Measurements from ENCODE around the gene ZER1.

The ZER1 gene

GRCh38 chr9:128771094-128771721 lies 519 bp downstream of the ZER1 start:
- Histone ChIP-seq H3K23ac (ENCODE audit: low read length in 2 of 2) (peak overlapping the region in 1 of 2 experiments; percentile 83), H3K36me3 (ENCODE audit: control insufficient read depth in 1 of 2, insufficient read depth in 2 of 2, low read depth in 1 of 2, low read length in 2 of 2) (peaks cover 11 to 12% of the 10 kb centered on the region in 2 experiments), H4K91ac (ENCODE audit: low read length) (peak overlapping the region; percentile 23), H4K8ac (ENCODE audit: low read length) (peak overlapping the region; percentile 30), H2AK5ac (ENCODE audit: low read length, severe bottlenecking) (peak overlapping the region; percentile 49), H3K18ac (ENCODE audit: low read depth in 1 of 2, low read length in 2 of 2) (peak overlapping the region; percentile 2 to 85), H3K9me3 (ENCODE audit: control insufficient read depth, low read length) (peaks cover 7% of the 10 kb centered on the region), H3K79me1 (replicated peaks; ENCODE audit: low read length, poor library complexity, severe bottlenecking) (peaks cover 25% of the 10 kb centered on the region), H2BK5ac (ENCODE audit: low read depth, low read length, poor library complexity, severe bottlenecking) (peak overlapping the region; percentile 77), H3K9ac (ENCODE audit: low read length) (peak overlapping the region; percentile 99), H3K27me3 (ENCODE audit: control insufficient read depth in 1 of 2, insufficient read depth in 1 of 2, low read length in 2 of 2) (no peaks in the 10 kb centered on the region), H2BK15ac (ENCODE audit: low read depth, poor library complexity, severe bottlenecking) (no peak overlapping the region), H3K4me1 (ENCODE audit: control insufficient read depth, insufficient read depth, low read depth, low read length) (peaks cover 14% of the 10 kb centered on the region), H3K4me2 (ENCODE audit: low read length, poor library complexity, severe bottlenecking) (peak overlapping the region; percentile 90), H3K27ac (ENCODE audit: low read length, poor library complexity, severe bottlenecking) (peak overlapping the region; percentile 74), H3K4ac (ENCODE audit: low read depth in 1 of 2, low read length in 2 of 2) (peak overlapping the region in 1 of 2 experiments; percentile 81), H2BK120ac (ENCODE audit: low read depth, low read length) (peak overlapping the region; percentile 37), H3K4me3 (ENCODE audit: insufficient read depth in 1 of 2, low read depth in 1 of 2, low read length in 2 of 2) (peak overlapping the region; percentile 90 to 95), H2BK12ac (ENCODE audit: low read length in 2 of 2) (peak overlapping the region in 1 of 2 experiments; percentile 66), H2AFZ (ENCODE audit: low read depth, low read length) (peak overlapping the region; percentile 92), H3K14ac (ENCODE audit: low read length in 2 of 2) (peak overlapping the region in 1 of 2 experiments; percentile 98)
- peak; percentile 59 for DNase-seq
- 5% methylated on average over 26 of the region's 28 CpGs for WGBS

DNA sequence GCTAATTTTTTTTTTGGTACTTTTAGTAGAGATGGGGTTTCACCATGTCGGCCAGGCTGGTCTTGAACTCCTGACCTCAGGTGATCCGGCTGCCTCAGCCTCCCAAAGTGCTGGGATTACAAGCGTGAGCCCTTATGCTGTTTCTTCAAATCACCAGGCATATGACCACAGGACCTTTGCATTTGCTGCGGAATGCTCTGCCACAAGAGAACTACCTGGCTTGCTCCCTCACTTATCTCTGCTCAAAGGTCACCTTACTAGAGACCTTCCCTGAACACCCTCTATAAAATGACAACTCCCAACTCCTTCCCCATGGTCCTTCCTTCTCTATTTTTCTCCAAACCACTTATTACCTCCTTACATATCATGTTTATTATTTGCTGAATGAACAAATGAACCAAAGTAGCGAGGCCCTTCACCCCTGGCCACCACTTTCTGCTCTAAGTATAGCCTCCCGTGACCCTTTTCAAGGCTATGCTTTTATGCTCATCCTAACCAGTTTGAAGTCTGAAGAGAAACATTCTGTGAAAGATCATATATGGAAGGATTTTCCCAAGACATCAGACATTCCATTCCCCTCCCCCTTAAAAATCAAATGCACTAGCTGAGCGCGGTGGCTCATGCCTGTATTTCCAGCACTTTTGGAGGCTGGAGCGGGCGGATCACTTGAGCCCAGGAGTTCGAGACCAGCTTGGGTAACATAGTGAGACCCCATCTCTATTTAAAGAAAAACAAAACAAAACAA lies 1.3 kb downstream of the ZER1 start:
- no peak overlapping the region for H3K27ac ChIP-seq (ENCODE audit: low read length, poor library complexity, severe bottlenecking)
- H3K4me3 ChIP-seq (ENCODE audit: insufficient read depth in 1 of 2, low read depth in 1 of 2, low read length in 2 of 2), result peak overlapping the region; percentile 90 to 95
- peak; percentile 1 for DNase-seq

DNA sequence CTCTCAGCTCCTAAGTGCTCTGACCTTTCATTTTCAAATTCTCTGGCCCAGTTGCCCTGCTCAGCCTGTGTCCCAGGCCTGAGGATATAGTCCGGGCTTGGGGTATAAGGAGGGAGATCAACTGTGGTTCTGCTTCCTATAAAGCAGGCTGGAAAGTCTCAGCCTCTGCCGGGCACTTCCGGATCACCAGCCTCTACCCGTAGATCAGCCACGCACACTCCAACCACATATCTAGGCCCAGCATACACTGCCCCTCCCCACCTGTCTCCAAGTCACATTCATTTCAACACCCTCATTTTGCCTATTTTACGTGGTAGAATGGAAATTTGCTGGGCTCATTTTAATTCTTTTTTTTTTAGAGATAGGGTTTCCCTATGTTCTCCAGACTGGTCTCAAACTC lies 3.1 kb downstream of the ZER1 start:
- Histone ChIP-seq H4K91ac (ENCODE audit: low read length) (no peak overlapping the region), H3K18ac (ENCODE audit: low read depth in 1 of 2, low read length in 2 of 2) (no peak overlapping the region)
- 93% methylated on average over 6 of the region's 6 CpGs for WGBS

More for the DNA sequence above, 1.3 kb downstream of the ZER1 start:
- no peak overlapping the region for H3K18ac ChIP-seq (ENCODE audit: low read depth in 1 of 2, low read length in 2 of 2)
- H2BK120ac ChIP-seq (ENCODE audit: low read depth, low read length), result no peak overlapping the region
- H3K4me1 ChIP-seq (ENCODE audit: control insufficient read depth, insufficient read depth, low read depth, low read length), result peaks cover 19% of the 10 kb centered on the region
- H3K14ac ChIP-seq (ENCODE audit: low read length in 2 of 2), result no peak overlapping the region
- peaks cover 11 to 12% of the 10 kb centered on the region in 2 experiments for H3K36me3 ChIP-seq (ENCODE audit: control insufficient read depth in 1 of 2, insufficient read depth in 2 of 2, low read depth in 1 of 2, low read length in 2 of 2)
- 86% methylated on average over 10 of the region's 11 CpGs for WGBS
- H2BK15ac ChIP-seq (ENCODE audit: low read depth, poor library complexity, severe bottlenecking), result no peak overlapping the region
- no peaks in the 10 kb centered on the region for H3K27me3 ChIP-seq (ENCODE audit: control insufficient read depth in 1 of 2, insufficient read depth in 1 of 2, low read length in 2 of 2)
- no peak overlapping the region for H4K8ac ChIP-seq (ENCODE audit: low read length)
- no peak overlapping the region for H3K4ac ChIP-seq (ENCODE audit: low read depth in 1 of 2, low read length in 2 of 2)
- H3K9ac ChIP-seq (ENCODE audit: low read length), result peak overlapping the region; percentile 99
- H2AFZ ChIP-seq (ENCODE audit: low read depth, low read length), result no peak overlapping the region
- no peak overlapping the region for H2BK5ac ChIP-seq (ENCODE audit: low read depth, low read length, poor library complexity, severe bottlenecking)
- H3K9me3 ChIP-seq (ENCODE audit: control insufficient read depth, low read length), result no peaks in the 10 kb centered on the region
- H2AK5ac ChIP-seq (ENCODE audit: low read length, severe bottlenecking), result no peak overlapping the region
- no peak overlapping the region for H2BK12ac ChIP-seq (ENCODE audit: low read length in 2 of 2)
- no peak overlapping the region for H3K23ac ChIP-seq (ENCODE audit: low read length in 2 of 2)
- peak overlapping the region; percentile 90 for H3K4me2 ChIP-seq (ENCODE audit: low read length, poor library complexity, severe bottlenecking)
- H3K79me1 ChIP-seq (replicated peaks; ENCODE audit: low read length, poor library complexity, severe bottlenecking), result peaks cover 25% of the 10 kb centered on the region
- H4K91ac ChIP-seq (ENCODE audit: low read length), result no peak overlapping the region

DNA sequence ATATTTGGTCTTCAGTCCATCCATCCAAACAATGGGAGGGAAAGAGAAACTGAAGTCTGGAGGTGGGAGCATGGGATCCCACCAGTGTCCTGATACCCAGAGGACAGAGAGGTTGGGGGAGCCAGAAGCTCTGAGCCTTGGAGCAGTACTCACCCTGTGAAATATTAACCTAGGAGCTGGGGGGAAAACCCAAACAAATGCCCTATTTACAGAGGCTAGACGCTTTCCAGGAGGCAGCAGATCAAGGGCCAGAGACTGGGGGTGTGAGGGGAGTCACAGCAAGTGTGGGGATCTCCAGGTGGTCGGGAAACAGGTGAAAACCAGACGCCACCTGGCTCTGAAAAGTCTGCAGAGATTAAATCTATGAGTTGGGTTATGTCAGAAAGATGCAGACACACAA lies 6.2 kb downstream of the ZER1 start:
- H3K9ac ChIP-seq (ENCODE audit: low read length), result no peak overlapping the region
- H2BK120ac ChIP-seq (ENCODE audit: low read depth, low read length), result no peak overlapping the region
- H3K4me2 ChIP-seq (ENCODE audit: low read length, poor library complexity, severe bottlenecking), result no peak overlapping the region
- H2BK15ac ChIP-seq (ENCODE audit: low read depth, poor library complexity, severe bottlenecking), result no peak overlapping the region
- H3K18ac ChIP-seq (ENCODE audit: low read depth in 1 of 2, low read length in 2 of 2), result no peak overlapping the region
- no peaks in the 10 kb centered on the region for H3K27me3 ChIP-seq (ENCODE audit: control insufficient read depth in 1 of 2, insufficient read depth in 1 of 2, low read length in 2 of 2)
- H4K91ac ChIP-seq (ENCODE audit: low read length), result no peak overlapping the region
- no peak overlapping the region for H2AFZ ChIP-seq (ENCODE audit: low read depth, low read length)
- H4K8ac ChIP-seq (ENCODE audit: low read length), result no peak overlapping the region
- H3K4me1 ChIP-seq (ENCODE audit: control insufficient read depth, insufficient read depth, low read depth, low read length), result peaks cover 26% of the 10 kb centered on the region
- peaks cover 40% of the 10 kb centered on the region for H3K79me1 ChIP-seq (replicated peaks; ENCODE audit: low read length, poor library complexity, severe bottlenecking)
- H2BK5ac ChIP-seq (ENCODE audit: low read depth, low read length, poor library complexity, severe bottlenecking), result no peak overlapping the region
- 90% methylated on average over 3 of the region's 3 CpGs for WGBS
- H2BK12ac ChIP-seq (ENCODE audit: low read length in 2 of 2), result no peak overlapping the region
- H2AK5ac ChIP-seq (ENCODE audit: low read length, severe bottlenecking), result no peak overlapping the region
- H3K23ac ChIP-seq (ENCODE audit: low read length in 2 of 2), result no peak overlapping the region
- DNase-seq, result no peak
- no peaks in the 10 kb centered on the region for H3K9me3 ChIP-seq (ENCODE audit: control insufficient read depth, low read length)
- H3K36me3 ChIP-seq (ENCODE audit: control insufficient read depth in 1 of 2, insufficient read depth in 2 of 2, low read depth in 1 of 2, low read length in 2 of 2), result peaks cover 17 to 25% of the 10 kb centered on the region in 2 experiments
- no peak overlapping the region for H3K4me3 ChIP-seq (ENCODE audit: insufficient read depth in 1 of 2, low read depth in 1 of 2, low read length in 2 of 2)
- no peak overlapping the region for H3K14ac ChIP-seq (ENCODE audit: low read length in 2 of 2)
- H3K4ac ChIP-seq (ENCODE audit: low read depth in 1 of 2, low read length in 2 of 2), result no peak overlapping the region
- H3K27ac ChIP-seq (ENCODE audit: low read length, poor library complexity, severe bottlenecking), result peak overlapping the region; percentile 37

More for the DNA sequence above, 3.1 kb downstream of the ZER1 start:
- H3K4me3 ChIP-seq (ENCODE audit: insufficient read depth in 1 of 2, low read depth in 1 of 2, low read length in 2 of 2), result no peak overlapping the region
- H2BK5ac ChIP-seq (ENCODE audit: low read depth, low read length, poor library complexity, severe bottlenecking), result no peak overlapping the region
- no peak overlapping the region for H2BK12ac ChIP-seq (ENCODE audit: low read length in 2 of 2)
- no peak overlapping the region for H3K14ac ChIP-seq (ENCODE audit: low read length in 2 of 2)
- H3K27me3 ChIP-seq (ENCODE audit: control insufficient read depth in 1 of 2, insufficient read depth in 1 of 2, low read length in 2 of 2), result no peaks in the 10 kb centered on the region
- no peaks in the 10 kb centered on the region for H3K9me3 ChIP-seq (ENCODE audit: control insufficient read depth, low read length)
- H3K4me2 ChIP-seq (ENCODE audit: low read length, poor library complexity, severe bottlenecking), result no peak overlapping the region
- peaks cover 30% of the 10 kb centered on the region for H3K79me1 ChIP-seq (replicated peaks; ENCODE audit: low read length, poor library complexity, severe bottlenecking)
- no peak for DNase-seq
- H3K4ac ChIP-seq (ENCODE audit: low read depth in 1 of 2, low read length in 2 of 2), result no peak overlapping the region
- peak overlapping the region; percentile 26 for H2AK5ac ChIP-seq (ENCODE audit: low read length, severe bottlenecking)
- no peak overlapping the region for H3K27ac ChIP-seq (ENCODE audit: low read length, poor library complexity, severe bottlenecking)
- H3K4me1 ChIP-seq (ENCODE audit: control insufficient read depth, insufficient read depth, low read depth, low read length), result peaks cover 31% of the 10 kb centered on the region
- H2AFZ ChIP-seq (ENCODE audit: low read depth, low read length), result no peak overlapping the region
- H2BK15ac ChIP-seq (ENCODE audit: low read depth, poor library complexity, severe bottlenecking), result no peak overlapping the region
- H2BK120ac ChIP-seq (ENCODE audit: low read depth, low read length), result no peak overlapping the region
- no peak overlapping the region for H3K9ac ChIP-seq (ENCODE audit: low read length)
- H3K23ac ChIP-seq (ENCODE audit: low read length in 2 of 2), result no peak overlapping the region
- H3K36me3 ChIP-seq (ENCODE audit: control insufficient read depth in 1 of 2, insufficient read depth in 2 of 2, low read depth in 1 of 2, low read length in 2 of 2), result peaks cover 15 to 17% of the 10 kb centered on the region in 2 experiments
- no peak overlapping the region for H4K8ac ChIP-seq (ENCODE audit: low read length)

All from mesenchymal stem cell (in vitro differentiated cells and primary cell).